A673 (cell line): ENCODE data around the gene PPP1R12A. TPM values are rescaled to one million over a fixed set of nuclear protein-coding genes. Genes with fewer than 3 reads are reported as not detected.

ENCODE experiments used
- BruUV-seq: library from RNA; stranded (reverse); fragments of 400-500 nt; replicated peaks from 2 replicates; lab custom pipeline; 2021; lab: Mats Ljungman, UMichigan
- CTCF ChIA-PET: fragments of 300-600 bp; sonication (Branson Sonifier 250); formaldehyde crosslinking; loops from one replicate; lab custom pipeline; 2022; ENCODE audit warnings: antibody characterized with exemption; lab: Charles Lee
- POLR2A ChIA-PET: fragments of 300-600 bp; sonication (Branson Sonifier 250); formaldehyde crosslinking; loops from one replicate; lab custom pipeline; 2022; ENCODE audit warnings: antibody characterized with exemption; ENCODE audit not compliant: low non-redundant PET; lab: Charles Lee
- DNase-seq: peaks from one replicate; pipeline ENCODE4 v3.0.0-alpha.2; 2015; ENCODE audit warnings: low spot score
- H3K27ac ChIP-seq: fragments of 200-600 bp; sonication (generic); 2 replicates; pipeline ENCODE4 v1.5.1; 2016; ENCODE audit warnings: mixed run types, low read depth, mild to moderate bottlenecking, mixed read lengths, antibody characterized with exemption, low read length; ENCODE audit not compliant: poor library complexity, severe bottlenecking
- H3K27me3 ChIP-seq: fragments of 200-600 bp; sonication (generic); replicated peaks from 2 replicates; pipeline ENCODE4 v1.6.1; 2017; ENCODE audit warnings: mixed run types, low read depth, mild to moderate bottlenecking, mixed read lengths, antibody characterized with exemption, low read length; ENCODE audit not compliant: insufficient read depth, poor library complexity
- H3K36me3 ChIP-seq: fragments of 200-600 bp; sonication (generic); 2 replicates; pipeline ENCODE4 v1.6.1; 2016; ENCODE audit warnings: mixed run types, mild to moderate bottlenecking, mixed read lengths, antibody characterized with exemption, low read length; ENCODE audit not compliant: insufficient read depth, poor library complexity, severe bottlenecking
- H3K4me1 ChIP-seq: fragments of 200-600 bp; sonication (generic); 2 replicates; pipeline ENCODE4 v1.6.1; 2017; ENCODE audit warnings: mixed run types, mild to moderate bottlenecking, mixed read lengths, antibody characterized with exemption, low read length; ENCODE audit not compliant: insufficient read depth, poor library complexity, severe bottlenecking
- H3K4me3 ChIP-seq: fragments of 200-600 bp; sonication (generic); 2 replicates; pipeline ENCODE4 v1.5.1; 2016; ENCODE audit warnings: low read depth, mixed run types, mild to moderate bottlenecking, mixed read lengths, low read length; ENCODE audit not compliant: poor library complexity, severe bottlenecking
- H3K9me3 ChIP-seq: fragments of 200-600 bp; sonication (generic); 2 replicates; pipeline ENCODE4 v1.6.1; 2016; ENCODE audit warnings: mixed run types, low read depth, mild to moderate bottlenecking, mixed read lengths, antibody characterized with exemption, low read length; ENCODE audit not compliant: poor library complexity, severe bottlenecking
- EZH2 ChIP-seq: fragments of 200-600 bp; sonication (generic); IDR thresholded peaks from 2 replicates; pipeline ENCODE4 v1.6.1; 2017; ENCODE audit warnings: borderline replicate concordance, low read depth, mild to moderate bottlenecking, mixed read lengths, antibody characterized with exemption, low read length; ENCODE audit not compliant: poor library complexity, severe bottlenecking
- intact Hi-C: fragments of 100-400 bp; cut with micrococcal nuclease; formaldehyde crosslinking; loops from one replicate; pipeline ENCODE4 v1.10.0; 2022; ENCODE audit not compliant: unreplicated experiment
- total RNA-seq: library from RNA; stranded (reverse); gene quantifications from 2 replicates; pipeline ENCODE4 v1.2.3, GENCODE V29; 2021
- TF ChIP-seq, protein P1 (sequence below): fragments of 300-800, 200-600 bp; sonication (generic); conservative IDR thresholded peaks from 2 replicates; pipeline ENCODE4 v1.5.1; 2017; ENCODE audit warnings: low read depth, mild to moderate bottlenecking, antibody characterized with exemption, low read length, moderate library complexity, mixed read lengths

The PPP1R12A gene
- total RNA-seq, 1 experiment from 2014 or later = 80.8 TPM

- H3K27me3 ChIP-seq = no peaks in the 10 kb centered on the region
- no peaks in the 10 kb centered on the region for H3K4me1 ChIP-seq
- no peak overlapping the region for H3K27ac ChIP-seq
- DNase-seq = no peak
- no TSS peak for BruUV-seq
- ChIA-PET CTCF (no interaction called here), POLR2A (no interaction called here)
- no peak overlapping the region for H3K4me3 ChIP-seq
- H3K9me3 ChIP-seq = peaks cover 15% of the 10 kb centered on the region
- intact Hi-C loops = no loop called here
- H3K36me3 ChIP-seq = no peaks in the 10 kb centered on the region
- TF ChIP-seq, protein P1, sequence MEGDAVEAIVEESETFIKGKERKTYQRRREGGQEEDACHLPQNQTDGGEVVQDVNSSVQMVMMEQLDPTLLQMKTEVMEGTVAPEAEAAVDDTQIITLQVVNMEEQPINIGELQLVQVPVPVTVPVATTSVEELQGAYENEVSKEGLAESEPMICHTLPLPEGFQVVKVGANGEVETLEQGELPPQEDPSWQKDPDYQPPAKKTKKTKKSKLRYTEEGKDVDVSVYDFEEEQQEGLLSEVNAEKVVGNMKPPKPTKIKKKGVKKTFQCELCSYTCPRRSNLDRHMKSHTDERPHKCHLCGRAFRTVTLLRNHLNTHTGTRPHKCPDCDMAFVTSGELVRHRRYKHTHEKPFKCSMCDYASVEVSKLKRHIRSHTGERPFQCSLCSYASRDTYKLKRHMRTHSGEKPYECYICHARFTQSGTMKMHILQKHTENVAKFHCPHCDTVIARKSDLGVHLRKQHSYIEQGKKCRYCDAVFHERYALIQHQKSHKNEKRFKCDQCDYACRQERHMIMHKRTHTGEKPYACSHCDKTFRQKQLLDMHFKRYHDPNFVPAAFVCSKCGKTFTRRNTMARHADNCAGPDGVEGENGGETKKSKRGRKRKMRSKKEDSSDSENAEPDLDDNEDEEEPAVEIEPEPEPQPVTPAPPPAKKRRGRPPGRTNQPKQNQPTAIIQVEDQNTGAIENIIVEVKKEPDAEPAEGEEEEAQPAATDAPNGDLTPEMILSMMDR = no peak
- no peak for TF ChIP-seq EZH2
These were observed 19.2 kb upstream of the PPP1R12A start for GRCh38 chr12:79954037-79954610.

DNA sequence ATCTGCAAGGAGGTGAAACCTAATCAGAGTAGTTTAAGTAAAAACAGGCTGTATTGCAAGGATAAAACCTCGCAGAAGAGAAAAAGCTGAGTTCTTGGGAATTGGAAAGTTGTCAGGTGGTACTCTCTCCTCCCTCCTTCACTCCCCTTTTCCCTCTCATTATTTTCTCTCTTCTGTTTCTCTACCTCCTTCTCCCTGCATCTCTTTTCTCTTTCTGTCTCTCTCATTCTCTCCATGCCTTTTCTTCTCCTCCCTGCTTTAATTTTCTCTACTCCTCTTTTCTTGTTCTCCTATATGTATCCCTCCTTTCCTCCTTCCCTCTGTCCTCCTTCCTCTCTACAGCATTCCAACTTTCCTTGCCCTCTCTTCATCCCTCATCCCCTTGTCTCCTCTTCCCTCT lies 14.2 kb upstream of the PPP1R12A start:
- intact Hi-C loops = no loop called here
- Histone ChIP-seq H3K4me3 (no peak overlapping the region), H3K27me3 (no peaks in the 10 kb centered on the region), H3K4me1 (no peaks in the 10 kb centered on the region), H3K9me3 (no peaks in the 10 kb centered on the region), H3K36me3 (no peaks in the 10 kb centered on the region), H3K27ac (no peak overlapping the region)
- POLR2A ChIA-PET = no interaction called here
- BruUV-seq = no TSS peak
- CTCF ChIA-PET = no interaction called here
- DNase-seq = no peak
- TF ChIP-seq EZH2 = no peak
- TF ChIP-seq, protein P1 = no peak

- no TSS peak for BruUV-seq
- no peak overlapping the region for H3K27ac ChIP-seq
- H3K4me1 ChIP-seq = no peaks in the 10 kb centered on the region
- ChIA-PET POLR2A (no interaction called here), CTCF (no interaction called here)
- intact Hi-C loops = no loop called here
- TF ChIP-seq, protein P1 = no peak
- TF ChIP-seq EZH2 = no peak
- H3K36me3 ChIP-seq = no peaks in the 10 kb centered on the region
- H3K27me3 ChIP-seq = no peaks in the 10 kb centered on the region
- no peaks in the 10 kb centered on the region for H3K9me3 ChIP-seq
- no peak for DNase-seq
- no peak overlapping the region for H3K4me3 ChIP-seq
These were observed 10.5 kb upstream of the PPP1R12A start for GRCh38 chr12:79945433-79945832.
